ENCODE results near the gene IRAK1.
"Not testable (repeated sequence)": the region's sequence is repeated elsewhere in the genome, so short reads cannot be mapped to it uniquely, and the experiment has no call there.

GRCh38 chrX:153994398-153994797 lies 25.3 kb downstream of the IRAK1 start:
- TF ChIP-seq POLR2A (IDR thresholded peaks at IDR 0.05; ENCODE audit: low read depth, low read length); POLR2AphosphoS5 (IDR thresholded peaks at IDR 0.05; ENCODE audit: low read depth, low read length); TAF1 (IDR thresholded peaks at IDR 0.05; ENCODE audit: borderline replicate concordance, low read depth, low read length): not testable (repeated sequence)
